ENCODE results near the gene EPN3.

Gene EPN3

GRCh38 chr17:50547736-50548083 lies 15.2 kb downstream of the EPN3 start:
- no peak for DNase-seq (ENCODE audit: extremely low read depth, low read depth)
- H3K4me3 ChIP-seq (replicated peaks; ENCODE audit: low read depth, low read length), result peak overlapping the region; percentile 54
- TF ChIP-seq, protein P1, sequence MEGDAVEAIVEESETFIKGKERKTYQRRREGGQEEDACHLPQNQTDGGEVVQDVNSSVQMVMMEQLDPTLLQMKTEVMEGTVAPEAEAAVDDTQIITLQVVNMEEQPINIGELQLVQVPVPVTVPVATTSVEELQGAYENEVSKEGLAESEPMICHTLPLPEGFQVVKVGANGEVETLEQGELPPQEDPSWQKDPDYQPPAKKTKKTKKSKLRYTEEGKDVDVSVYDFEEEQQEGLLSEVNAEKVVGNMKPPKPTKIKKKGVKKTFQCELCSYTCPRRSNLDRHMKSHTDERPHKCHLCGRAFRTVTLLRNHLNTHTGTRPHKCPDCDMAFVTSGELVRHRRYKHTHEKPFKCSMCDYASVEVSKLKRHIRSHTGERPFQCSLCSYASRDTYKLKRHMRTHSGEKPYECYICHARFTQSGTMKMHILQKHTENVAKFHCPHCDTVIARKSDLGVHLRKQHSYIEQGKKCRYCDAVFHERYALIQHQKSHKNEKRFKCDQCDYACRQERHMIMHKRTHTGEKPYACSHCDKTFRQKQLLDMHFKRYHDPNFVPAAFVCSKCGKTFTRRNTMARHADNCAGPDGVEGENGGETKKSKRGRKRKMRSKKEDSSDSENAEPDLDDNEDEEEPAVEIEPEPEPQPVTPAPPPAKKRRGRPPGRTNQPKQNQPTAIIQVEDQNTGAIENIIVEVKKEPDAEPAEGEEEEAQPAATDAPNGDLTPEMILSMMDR (IDR thresholded peaks at IDR 0.05; ENCODE audit: low read depth, low read length, missing control alignments), result no peak

DNA sequence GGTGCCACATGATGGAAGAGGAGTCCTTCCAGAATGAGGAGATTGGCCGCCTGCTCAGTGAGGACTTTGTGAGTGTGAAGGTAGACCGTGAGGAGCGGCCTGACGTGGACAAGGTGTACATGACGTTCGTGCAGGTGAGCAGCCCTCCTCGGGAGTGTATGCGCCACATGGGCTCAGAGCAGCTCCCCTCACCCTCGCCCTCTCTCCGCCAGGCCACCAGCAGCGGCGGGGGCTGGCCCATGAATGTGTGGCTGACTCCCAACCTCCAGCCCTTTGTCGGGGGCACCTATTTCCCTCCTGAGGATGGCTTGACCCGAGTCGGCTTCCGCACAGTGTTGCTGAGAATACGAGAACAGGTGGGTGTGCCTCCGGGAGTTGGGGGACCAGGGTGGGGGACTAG lies 16.3 kb downstream of the EPN3 start:
- no peak for DNase-seq (ENCODE audit: extremely low read depth, low read depth)
- TF ChIP-seq, protein P1 (IDR thresholded peaks at IDR 0.05; ENCODE audit: low read depth, low read length, missing control alignments), result no peak
- H3K4me3 ChIP-seq (replicated peaks; ENCODE audit: low read depth, low read length), result no peak overlapping the region

DNA sequence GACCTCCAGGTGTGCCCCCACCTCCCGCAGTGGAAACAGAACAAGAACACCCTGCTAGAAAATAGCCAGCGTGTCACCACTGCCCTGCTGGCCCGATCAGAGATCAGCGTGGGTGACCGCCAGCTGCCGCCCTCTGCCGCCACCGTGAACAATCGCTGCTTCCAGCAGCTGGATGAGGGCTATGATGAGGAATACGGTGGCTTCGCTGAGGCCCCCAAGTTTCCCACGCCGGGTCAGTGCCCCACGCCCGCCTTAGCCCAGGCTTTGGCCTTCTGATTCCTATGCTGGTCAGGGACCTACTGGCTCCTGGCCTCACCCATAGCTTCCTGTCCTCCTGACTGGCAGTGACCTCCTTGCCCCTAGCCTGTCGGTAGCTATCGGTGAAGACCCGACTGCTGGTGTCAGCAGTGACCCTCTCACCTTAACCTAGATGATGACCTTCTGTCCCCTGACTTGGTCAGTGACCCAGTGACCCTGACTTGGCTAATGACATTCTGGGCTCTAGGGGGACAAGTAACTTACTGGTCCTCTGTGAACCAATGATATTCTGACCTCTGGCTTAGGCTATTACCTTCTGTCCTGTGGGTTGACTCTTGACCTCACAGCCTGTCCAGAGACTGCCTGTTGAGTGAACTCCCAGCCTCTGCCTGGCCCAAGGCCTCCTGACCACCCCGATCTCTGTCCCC lies 16.9 kb downstream of the EPN3 start:
- no peak for DNase-seq (ENCODE audit: extremely low read depth, low read depth)
- H3K4me3 ChIP-seq (replicated peaks; ENCODE audit: low read depth, low read length), result no peak overlapping the region
- TF ChIP-seq, protein P1 (IDR thresholded peaks at IDR 0.05; ENCODE audit: low read depth, low read length, missing control alignments), result no peak

DNA sequence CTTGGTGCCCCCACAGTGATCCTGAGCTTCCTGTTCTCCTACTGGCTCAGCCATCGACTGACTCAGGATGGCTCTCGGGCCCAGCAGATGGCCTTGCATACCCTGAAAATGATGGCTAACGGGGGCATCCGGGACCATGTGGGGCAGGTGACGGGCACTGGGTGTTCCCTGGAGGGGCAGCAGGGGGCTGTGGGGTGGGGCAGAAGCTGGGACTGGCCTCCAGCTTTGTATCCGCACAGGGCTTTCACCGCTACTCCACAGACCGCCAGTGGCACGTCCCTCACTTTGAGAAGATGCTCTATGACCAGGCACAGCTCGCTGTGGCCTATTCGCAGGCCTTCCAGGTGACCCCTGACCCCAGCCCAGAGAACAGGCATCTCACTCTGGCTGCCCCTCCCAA lies 17.4 kb downstream of the EPN3 start:
- H3K4me3 ChIP-seq (replicated peaks; ENCODE audit: low read depth, low read length), result no peak overlapping the region
- TF ChIP-seq, protein P1 (IDR thresholded peaks at IDR 0.05; ENCODE audit: low read depth, low read length, missing control alignments), result no peak
- DNase-seq (ENCODE audit: extremely low read depth, low read depth), result no peak

DNA sequence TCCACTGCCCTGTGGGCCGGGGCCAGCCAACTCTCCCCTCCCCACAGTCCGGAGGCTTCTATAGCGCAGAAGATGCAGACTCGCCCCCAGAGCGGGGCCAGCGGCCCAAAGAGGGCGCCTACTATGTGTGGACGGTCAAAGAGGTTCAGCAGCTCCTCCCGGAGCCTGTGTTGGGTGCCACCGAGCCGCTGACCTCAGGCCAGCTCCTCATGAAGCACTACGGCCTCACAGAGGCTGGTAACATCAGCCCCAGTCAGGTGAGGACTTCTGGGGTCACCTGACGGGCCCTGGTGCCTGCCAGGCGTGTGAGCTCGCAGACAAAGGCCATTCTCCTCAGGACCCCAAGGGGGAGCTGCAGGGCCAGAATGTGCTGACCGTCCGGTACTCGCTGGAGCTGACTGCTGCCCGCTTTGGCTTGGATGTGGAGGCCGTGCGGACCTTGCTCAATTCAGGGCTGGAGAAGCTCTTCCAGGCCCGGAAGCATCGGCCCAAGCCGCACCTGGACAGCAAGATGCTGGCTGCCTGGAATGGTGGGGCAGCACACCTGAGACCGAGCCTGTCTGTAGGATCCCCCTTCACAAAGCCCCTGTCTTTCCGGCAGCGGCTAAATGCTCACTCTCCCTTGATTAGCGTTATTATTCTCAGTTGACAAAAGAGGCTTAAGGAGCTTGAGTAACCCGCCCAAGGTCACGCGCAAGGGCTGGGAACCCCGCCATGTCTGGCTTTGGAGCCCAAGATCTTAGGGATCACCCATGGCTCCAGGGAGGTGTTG lies 18.3 kb downstream of the EPN3 start:
- peak; percentile 56 for DNase-seq (ENCODE audit: extremely low read depth, low read depth)
- no peak overlapping the region for H3K4me3 ChIP-seq (replicated peaks; ENCODE audit: low read depth, low read length)

GRCh38 chr17:50551433-50551815 lies 18.9 kb downstream of the EPN3 start:
- TF ChIP-seq, protein P1 (IDR thresholded peaks at IDR 0.05; ENCODE audit: low read depth, low read length, missing control alignments), result no peak
- DNase-seq (ENCODE audit: extremely low read depth, low read depth), result no peak
- no peak overlapping the region for H3K4me3 ChIP-seq (replicated peaks; ENCODE audit: low read depth, low read length)

More for the DNA sequence above, 18.3 kb downstream of the EPN3 start:
- TF ChIP-seq, protein P1 (IDR thresholded peaks at IDR 0.05; ENCODE audit: low read depth, low read length, missing control alignments), result peak; percentile 84

Data from HFF-Myc (cell line).